H1 (cell line): Measurements from ENCODE around the gene CNOT1.

Source experiments
- ATF3 ChIP-seq: IDR thresholded peaks from 2 replicates; pipeline ENCODE4 v1.6.1; 2011; ENCODE audit warnings: low read depth, mild to moderate bottlenecking, low read length; ENCODE audit not compliant: insufficient read depth
- EZH2 ChIP-seq: fragments of 200-600 bp; sonication (generic); IDR thresholded peaks from 2 replicates; pipeline ENCODE4 v1.7.1; 2012; ENCODE audit warnings: low read depth, mild to moderate bottlenecking, moderate library complexity, low read length, inconsistent platforms; ENCODE audit not compliant: severe bottlenecking
- GABPA ChIP-seq: IDR thresholded peaks from 2 replicates; pipeline ENCODE4 v1.6.1; 2011; ENCODE audit warnings: mild to moderate bottlenecking, low read length, moderate library complexity, borderline replicate concordance; ENCODE audit not compliant: insufficient read depth
- TF ChIP-seq, protein P1 (sequence below), 3 experiments: IDR thresholded peaks; 1 replicate in 2 of 3; 2 replicates in 1 of 3; pipeline versions ENCODE4 v1.5.1 to v1.6.1; 2011; ENCODE audit warnings: low read length in 3 of 3, mild to moderate bottlenecking in 3 of 3, inconsistent platforms in 2 of 3, low read depth in 1 of 3, moderate library complexity in 1 of 3; ENCODE audit not compliant: insufficient read depth in 1 of 3; ENCODE audit errors: control extremely low read depth in 1 of 3
- TF ChIP-seq, protein P2 (sequence below): IDR thresholded peaks from 2 replicates; pipeline ENCODE4 v1.6.1; 2011; ENCODE audit warnings: low read length, improper control_type of control experiment

DNA sequence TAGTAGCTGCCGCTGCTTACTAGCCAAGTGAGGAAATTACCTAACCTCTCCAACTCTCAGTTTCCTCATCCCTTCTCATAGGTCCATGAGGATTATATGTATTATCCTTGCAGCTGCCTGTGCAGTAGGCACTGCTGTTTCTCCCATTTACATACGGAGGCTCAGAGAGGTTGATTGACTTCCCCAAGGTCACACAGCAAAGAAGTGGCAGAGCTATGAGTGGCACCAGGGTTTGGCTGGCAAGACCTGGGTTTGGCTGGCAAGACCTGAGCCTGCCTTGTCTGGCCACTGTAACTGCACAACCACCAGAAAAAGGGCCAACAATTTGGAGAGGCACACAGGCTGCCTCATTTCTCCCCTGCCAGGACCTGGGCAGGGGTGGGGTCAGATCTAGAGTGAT, 132.2 kb downstream of the CNOT1 start:
- TF ChIP-seq, protein P1, sequence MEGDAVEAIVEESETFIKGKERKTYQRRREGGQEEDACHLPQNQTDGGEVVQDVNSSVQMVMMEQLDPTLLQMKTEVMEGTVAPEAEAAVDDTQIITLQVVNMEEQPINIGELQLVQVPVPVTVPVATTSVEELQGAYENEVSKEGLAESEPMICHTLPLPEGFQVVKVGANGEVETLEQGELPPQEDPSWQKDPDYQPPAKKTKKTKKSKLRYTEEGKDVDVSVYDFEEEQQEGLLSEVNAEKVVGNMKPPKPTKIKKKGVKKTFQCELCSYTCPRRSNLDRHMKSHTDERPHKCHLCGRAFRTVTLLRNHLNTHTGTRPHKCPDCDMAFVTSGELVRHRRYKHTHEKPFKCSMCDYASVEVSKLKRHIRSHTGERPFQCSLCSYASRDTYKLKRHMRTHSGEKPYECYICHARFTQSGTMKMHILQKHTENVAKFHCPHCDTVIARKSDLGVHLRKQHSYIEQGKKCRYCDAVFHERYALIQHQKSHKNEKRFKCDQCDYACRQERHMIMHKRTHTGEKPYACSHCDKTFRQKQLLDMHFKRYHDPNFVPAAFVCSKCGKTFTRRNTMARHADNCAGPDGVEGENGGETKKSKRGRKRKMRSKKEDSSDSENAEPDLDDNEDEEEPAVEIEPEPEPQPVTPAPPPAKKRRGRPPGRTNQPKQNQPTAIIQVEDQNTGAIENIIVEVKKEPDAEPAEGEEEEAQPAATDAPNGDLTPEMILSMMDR (IDR thresholded peaks at IDR 0.05; ENCODE audit: control extremely low read depth in 1 of 3, insufficient read depth in 1 of 3, low read depth in 1 of 3, low read length in 3 of 3): no peak
- no peak for TF ChIP-seq GABPA
- TF ChIP-seq, protein P2, sequence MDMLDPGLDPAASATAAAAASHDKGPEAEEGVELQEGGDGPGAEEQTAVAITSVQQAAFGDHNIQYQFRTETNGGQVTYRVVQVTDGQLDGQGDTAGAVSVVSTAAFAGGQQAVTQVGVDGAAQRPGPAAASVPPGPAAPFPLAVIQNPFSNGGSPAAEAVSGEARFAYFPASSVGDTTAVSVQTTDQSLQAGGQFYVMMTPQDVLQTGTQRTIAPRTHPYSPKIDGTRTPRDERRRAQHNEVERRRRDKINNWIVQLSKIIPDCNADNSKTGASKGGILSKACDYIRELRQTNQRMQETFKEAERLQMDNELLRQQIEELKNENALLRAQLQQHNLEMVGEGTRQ: no peak
- TF ChIP-seq EZH2: no peak
- TF ChIP-seq ATF3: no peak
